A549 (cell line): Measurements from ENCODE around the gene CEL.

Experiments
- FOXS1 ChIP-seq: fragments of 250-450 bp; sonication (Bioruptor Pico); IDR thresholded peaks from 2 replicates; pipeline ENCODE4 v1.5.0; 2020; ENCODE audit warnings: mild to moderate bottlenecking, moderate library complexity
- JUN ChIP-seq, 2 experiments: fragments of >200 bp; sonication (Bioruptor Twin); formaldehyde crosslinking; IDR thresholded peaks; 2 replicates in 1 of 2; 3 replicates in 1 of 2; pipeline ENCODE4 v1.6.1; 2016 to 2017
- MAX ChIP-seq: IDR thresholded peaks from 2 replicates; pipeline ENCODE4 v1.6.1; 2012
- NPAS2 ChIP-seq: fragments of 250-450 bp; sonication (Bioruptor Pico); IDR thresholded peaks from 2 replicates; pipeline ENCODE4 v1.8.0; 2022; ENCODE audit warnings: mild to moderate bottlenecking, moderate library complexity, borderline replicate concordance
- POLR2A ChIP-seq: IDR thresholded peaks from 2 replicates; pipeline ENCODE4 v1.6.1; 2012; ENCODE audit warnings: mild to moderate bottlenecking, low read length
- RAD21 ChIP-seq, 2 experiments: fragments of >200 bp in 1 of 2; sonication (Bioruptor Twin) in 1 of 2; formaldehyde crosslinking in 1 of 2; IDR thresholded peaks in 1 of 2; conservative IDR thresholded peaks in 1 of 2; 2 replicates in 1 of 2; 3 replicates in 1 of 2; pipeline ENCODE4 v1.6.1; 2012 to 2018; ENCODE audit warnings: inconsistent platforms in 1 of 2
- SMC3 ChIP-seq: fragments of >200 bp; sonication (Bioruptor Twin); formaldehyde crosslinking; IDR thresholded peaks from 3 replicates; pipeline ENCODE4 v1.6.1; 2018; ENCODE audit warnings: inconsistent platforms
- SREBF2 ChIP-seq: fragments of 450-650 bp; IDR thresholded peaks from 2 replicates; pipeline ENCODE4 v1.6.1; 2014; ENCODE audit warnings: mild to moderate bottlenecking, moderate library complexity
- ZFP36 ChIP-seq: fragments of 450-650 bp; IDR thresholded peaks from 2 replicates; pipeline ENCODE4 v1.6.1; 2014; ENCODE audit warnings: borderline replicate concordance; ENCODE audit not compliant: partially characterized antibody
- TF ChIP-seq, protein P1 (sequence below): fragments of >200 bp; sonication (Bioruptor Twin); formaldehyde crosslinking; IDR thresholded peaks from 3 replicates; pipeline ENCODE4 v1.5.1; 2016
- TF ChIP-seq, protein P2 (sequence below): IDR thresholded peaks from 2 replicates; pipeline ENCODE4 v1.6.1; 2012; ENCODE audit warnings: low read depth, borderline replicate concordance

GRCh38 chr9:133073086-133074014, 11.6 kb downstream of the CEL start:
- no peak for TF ChIP-seq POLR2A
- TF ChIP-seq JUN (IDR thresholded peaks at IDR 0.05), result no peak
- TF ChIP-seq, protein P1, sequence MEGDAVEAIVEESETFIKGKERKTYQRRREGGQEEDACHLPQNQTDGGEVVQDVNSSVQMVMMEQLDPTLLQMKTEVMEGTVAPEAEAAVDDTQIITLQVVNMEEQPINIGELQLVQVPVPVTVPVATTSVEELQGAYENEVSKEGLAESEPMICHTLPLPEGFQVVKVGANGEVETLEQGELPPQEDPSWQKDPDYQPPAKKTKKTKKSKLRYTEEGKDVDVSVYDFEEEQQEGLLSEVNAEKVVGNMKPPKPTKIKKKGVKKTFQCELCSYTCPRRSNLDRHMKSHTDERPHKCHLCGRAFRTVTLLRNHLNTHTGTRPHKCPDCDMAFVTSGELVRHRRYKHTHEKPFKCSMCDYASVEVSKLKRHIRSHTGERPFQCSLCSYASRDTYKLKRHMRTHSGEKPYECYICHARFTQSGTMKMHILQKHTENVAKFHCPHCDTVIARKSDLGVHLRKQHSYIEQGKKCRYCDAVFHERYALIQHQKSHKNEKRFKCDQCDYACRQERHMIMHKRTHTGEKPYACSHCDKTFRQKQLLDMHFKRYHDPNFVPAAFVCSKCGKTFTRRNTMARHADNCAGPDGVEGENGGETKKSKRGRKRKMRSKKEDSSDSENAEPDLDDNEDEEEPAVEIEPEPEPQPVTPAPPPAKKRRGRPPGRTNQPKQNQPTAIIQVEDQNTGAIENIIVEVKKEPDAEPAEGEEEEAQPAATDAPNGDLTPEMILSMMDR, result no peak
- no peak for TF ChIP-seq SMC3
- TF ChIP-seq NPAS2 (CRISPR knock-in tag), result no peak
- no peak for TF ChIP-seq MAX
- no peak for TF ChIP-seq SREBF2
- TF ChIP-seq RAD21 (conservative IDR thresholded peaks at IDR 0.05 in 1 of 2, IDR thresholded peaks at IDR 0.05 in 1 of 2), result no peak
- TF ChIP-seq, protein P2, sequence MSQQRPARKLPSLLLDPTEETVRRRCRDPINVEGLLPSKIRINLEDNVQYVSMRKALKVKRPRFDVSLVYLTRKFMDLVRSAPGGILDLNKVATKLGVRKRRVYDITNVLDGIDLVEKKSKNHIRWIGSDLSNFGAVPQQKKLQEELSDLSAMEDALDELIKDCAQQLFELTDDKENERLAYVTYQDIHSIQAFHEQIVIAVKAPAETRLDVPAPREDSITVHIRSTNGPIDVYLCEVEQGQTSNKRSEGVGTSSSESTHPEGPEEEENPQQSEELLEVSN, result no peak
- TF ChIP-seq FOXS1 (CRISPR knock-in tag), result no peak
- TF ChIP-seq ZFP36, result no peak
